Parathyroid adenoma (tissue), 2 donors: ENCODE measurements around the gene TDP1.

ENCODE experiments used
- H2AFZ ChIP-seq: fragments of 300-600 bp; sonication (generic); one replicate; pipeline ENCODE4 v1.7.0; 2017; ENCODE audit warnings: antibody characterized with exemption, mild to moderate bottlenecking
- H3K27ac ChIP-seq: fragments of 300-600 bp; sonication (generic); one replicate; pipeline ENCODE4 v1.7.0; 2017
- H3K27me3 ChIP-seq: fragments of 300-600 bp; sonication (generic); one replicate; pipeline ENCODE4 v1.7.0; 2017; ENCODE audit warnings: low read length; ENCODE audit not compliant: control insufficient read depth, insufficient read depth
- H3K36me3 ChIP-seq: fragments of 300-600 bp; sonication (generic); one replicate; pipeline ENCODE4 v1.7.0; 2017; ENCODE audit warnings: low read length; ENCODE audit not compliant: control insufficient read depth, insufficient read depth
- H3K4me1 ChIP-seq: fragments of 300-600 bp; sonication (generic); one replicate; pipeline ENCODE4 v1.7.0; 2017; ENCODE audit warnings: control low read depth
- H3K4me2 ChIP-seq: fragments of 300-600 bp; sonication (generic); one replicate; pipeline ENCODE4 v1.7.0; 2017; ENCODE audit warnings: low read length
- H3K4me3 ChIP-seq: fragments of 300-600 bp; sonication (generic); one replicate; pipeline ENCODE4 v1.7.0; 2017; ENCODE audit warnings: low read depth, low read length
- H3K79me2 ChIP-seq: fragments of 300-600 bp; sonication (generic); one replicate; pipeline ENCODE4 v1.7.0; 2017; ENCODE audit warnings: control low read depth
- H3K9ac ChIP-seq: fragments of 300-600 bp; sonication (generic); one replicate; pipeline ENCODE4 v1.7.0; 2017; ENCODE audit warnings: mild to moderate bottlenecking
- H3K9me3 ChIP-seq: fragments of 300-600 bp; sonication (generic); one replicate; pipeline ENCODE4 v1.7.0; 2017; ENCODE audit warnings: low read length; ENCODE audit not compliant: control insufficient read depth
- CTCF ChIP-seq: fragments of 300-600 bp; sonication (generic); IDR thresholded peaks from one replicate; pipeline ENCODE4 v1.7.0; 2017; ENCODE audit warnings: antibody characterized with exemption, mild to moderate bottlenecking
- donor health status: primary hyperparathyroidism.

Gene TDP1

GRCh38 chr14:90054803-90055202 lies 99.1 kb downstream of the TDP1 start:
- TF ChIP-seq CTCF, result no peak
- no peaks in the 10 kb centered on the region for H3K79me2 ChIP-seq
- no peaks in the 10 kb centered on the region for H3K36me3 ChIP-seq
- H3K4me2 ChIP-seq, result no peak overlapping the region
- no peak overlapping the region for H3K9ac ChIP-seq
- H3K9me3 ChIP-seq, result no peaks in the 10 kb centered on the region
- H3K4me1 ChIP-seq, result no peaks in the 10 kb centered on the region
- no peak overlapping the region for H3K27ac ChIP-seq
- no peak overlapping the region for H3K4me3 ChIP-seq
- H2AFZ ChIP-seq, result no peak overlapping the region
- H3K27me3 ChIP-seq, result no peaks in the 10 kb centered on the region

DNA sequence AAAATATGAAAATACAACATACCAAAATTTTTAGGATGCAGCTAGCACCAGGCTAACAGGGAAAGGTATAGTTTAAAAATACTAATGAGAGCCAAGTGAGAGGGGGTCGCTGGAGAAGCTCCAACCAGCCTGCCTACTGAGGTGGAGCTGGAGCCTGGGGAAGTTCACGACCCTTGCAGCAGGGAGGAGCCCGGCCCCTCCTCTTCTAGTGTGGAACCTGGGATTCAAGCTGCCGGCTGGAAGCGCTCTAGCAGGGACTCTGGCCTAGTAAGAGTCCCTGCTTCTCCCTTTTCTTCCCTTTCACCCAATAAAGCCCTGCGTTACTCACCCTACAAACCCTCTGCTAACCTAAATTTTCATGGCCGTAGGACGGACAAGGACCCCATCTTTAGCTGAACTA lies 101.1 kb downstream of the TDP1 start:
- Histone ChIP-seq H3K9me3 (no peaks in the 10 kb centered on the region), H3K27me3 (no peaks in the 10 kb centered on the region), H3K36me3 (no peaks in the 10 kb centered on the region), H3K27ac (no peak overlapping the region), H2AFZ (no peak overlapping the region), H3K4me3 (no peak overlapping the region), H3K4me1 (no peaks in the 10 kb centered on the region), H3K79me2 (no peaks in the 10 kb centered on the region), H3K9ac (no peak overlapping the region), H3K4me2 (no peak overlapping the region)
- no peak for TF ChIP-seq CTCF

DNA sequence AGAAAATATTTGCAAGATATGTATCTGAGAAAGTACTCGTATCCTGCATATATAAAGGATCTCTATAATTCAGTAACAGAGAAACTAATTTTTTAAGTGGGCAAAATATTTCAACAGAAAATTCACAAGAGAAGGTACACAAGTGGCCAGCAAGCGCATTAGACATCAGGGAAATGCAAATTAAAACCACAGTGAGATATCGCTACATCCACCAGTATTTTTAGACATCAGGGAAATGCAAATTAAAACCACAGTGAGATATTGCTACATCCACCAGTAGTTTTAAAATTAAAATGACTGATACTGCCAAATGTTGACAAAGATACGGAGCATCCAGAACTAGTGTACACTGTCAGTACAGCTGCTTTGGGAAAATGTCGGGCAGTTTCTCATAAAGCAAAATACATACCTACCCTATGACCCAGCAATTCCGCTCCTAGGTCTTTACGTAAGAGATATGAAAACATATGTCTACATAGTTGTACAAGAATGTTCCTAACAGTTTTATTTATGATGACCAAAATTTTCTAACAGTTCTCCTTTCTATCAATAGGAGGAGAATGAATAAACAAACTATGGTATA lies 103.2 kb downstream of the TDP1 start:
- no peak overlapping the region for H2AFZ ChIP-seq

DNA sequence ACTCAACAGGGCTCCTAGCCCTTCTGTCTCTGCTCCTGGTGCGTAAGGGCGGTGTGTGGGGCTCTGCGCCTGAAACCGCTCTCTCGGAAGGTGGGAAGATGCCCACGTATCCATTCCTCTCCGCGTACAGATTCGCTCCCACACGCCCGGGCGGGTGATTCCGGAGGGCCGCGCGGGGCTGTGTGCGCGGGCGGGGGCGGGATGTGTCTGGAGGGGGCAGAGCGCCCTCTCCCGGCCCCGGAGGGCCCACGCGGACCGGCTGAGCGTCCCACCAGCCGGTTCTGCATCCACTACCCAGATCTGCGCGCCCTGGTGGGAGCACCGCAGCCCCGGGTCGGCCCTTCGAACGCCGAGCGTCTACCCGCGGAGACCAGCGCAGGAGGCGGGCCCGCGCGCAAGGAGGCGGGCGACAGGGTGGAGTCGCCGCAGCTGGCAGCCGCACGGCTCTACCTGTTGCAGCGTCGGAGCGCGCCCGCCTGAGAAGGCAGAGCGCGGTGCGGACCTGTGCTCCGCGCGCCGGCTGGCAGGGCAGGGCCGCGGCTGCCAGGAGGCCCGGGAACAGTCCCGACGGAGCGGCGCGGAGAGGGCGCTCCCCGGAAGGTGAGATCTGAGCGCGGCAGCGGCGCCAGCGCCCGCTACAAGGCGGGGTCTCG lies 104.7 kb downstream of the TDP1 start:
- H3K9ac ChIP-seq, result no peak overlapping the region

More for the DNA sequence above, 103.2 kb downstream of the TDP1 start:
- H3K4me2 ChIP-seq, result no peak overlapping the region
- H3K4me3 ChIP-seq, result no peak overlapping the region
- H3K9me3 ChIP-seq, result no peaks in the 10 kb centered on the region
- H3K36me3 ChIP-seq, result no peaks in the 10 kb centered on the region
- no peaks in the 10 kb centered on the region for H3K4me1 ChIP-seq
- H3K79me2 ChIP-seq, result no peaks in the 10 kb centered on the region
- H3K9ac ChIP-seq, result no peak overlapping the region
- no peaks in the 10 kb centered on the region for H3K27me3 ChIP-seq
- no peak overlapping the region for H3K27ac ChIP-seq
- no peak for TF ChIP-seq CTCF

More for the DNA sequence above, 104.7 kb downstream of the TDP1 start:
- Histone ChIP-seq H3K27me3 (no peaks in the 10 kb centered on the region), H3K36me3 (no peaks in the 10 kb centered on the region), H3K9me3 (no peaks in the 10 kb centered on the region), H3K27ac (no peak overlapping the region), H3K4me1 (no peaks in the 10 kb centered on the region), H2AFZ (peak overlapping the region; percentile 81), H3K4me2 (peak overlapping the region; percentile 72), H3K4me3 (peak overlapping the region; percentile 48), H3K79me2 (no peaks in the 10 kb centered on the region)
- peak; percentile 51 for TF ChIP-seq CTCF
